ENCODE measurements around the gene MYDGF. TPM values are rescaled to one million over a fixed set of nuclear protein-coding genes. Genes with fewer than 3 reads are reported as not detected.
A peak's percentile ranks its signal among the peaks of the same experiment; 100 is the strongest.

The MYDGF gene
- total and polyA plus RNA-seq, 8 donors: 70.0 to 156 (median 82.7) TPM

GRCh38 chr19:4618019-4618418, 52.1 kb downstream of the MYDGF start:
- Histone ChIP-seq H3K9me3 (no peaks in the 10 kb centered on the region), H3K36me3 (no peaks in the 10 kb centered on the region), H3K4me3 (no peak overlapping the region), H3K27ac (no peak overlapping the region), H3K27me3 (peaks cover 7 to 48% of the 10 kb centered on the region in 2 donors), H3K4me1 (no peaks in the 10 kb centered on the region)
- no peak for TF ChIP-seq CTCF (IDR thresholded peaks at IDR 0.05)
- intact Hi-C loops (cut with DNase I): no loop called here
- ATAC-seq (no peak), DNase-seq (no peak)

- H3K27ac ChIP-seq: no peak overlapping the region
- intact Hi-C loops (cut with DNase I): no loop called here
- no peaks in the 10 kb centered on the region for H3K9me3 ChIP-seq
- no peak overlapping the region for H3K4me3 ChIP-seq
- no peak for TF ChIP-seq CTCF (IDR thresholded peaks at IDR 0.05)
- no peak for ATAC-seq
- DNase-seq: no peak
- H3K36me3 ChIP-seq: no peaks in the 10 kb centered on the region
- peaks cover 0 to 30% of the 10 kb centered on the region in 2 donors for H3K4me1 ChIP-seq
- peaks cover 0 to 31% of the 10 kb centered on the region in 2 donors for H3K27me3 ChIP-seq
Observed at GRCh38 chr19:4613254-4613751, 56.8 kb downstream of the MYDGF start.

GRCh38 chr19:4609878-4610511, 60.1 kb downstream of the MYDGF start:
- intact Hi-C loops (cut with DNase I): no loop called here
- peak; percentile 61 for ATAC-seq
- no peak for TF ChIP-seq CTCF (IDR thresholded peaks at IDR 0.05)

More at GRCh38 chr19:4609878-4610511, 60.1 kb downstream of the MYDGF start:
- Histone ChIP-seq H3K4me1 (peaks cover 0 to 30% of the 10 kb centered on the region in 2 donors), H3K4me3 (no peak overlapping the region), H3K27me3 (peaks cover 5 to 54% of the 10 kb centered on the region in 2 donors), H3K9me3 (no peaks in the 10 kb centered on the region), H3K27ac (peak overlapping the region in 1 of 2 donors; percentile 48), H3K36me3 (no peaks in the 10 kb centered on the region)
- DNase-seq: peak in 2 of 4 donors; percentile 36 to 84

Other genes starting within 250 kb of the MYDGF start
- 10 to 100 TPM; 86.0 to 89.5 TPM for gene UBXN6, start 212.5 kb downstream of the MYDGF start, total RNA-seq
- gene UBXN6, start 212.5 kb downstream of the MYDGF start, polyA plus RNA-seq (ENCODE audit: insufficient read length in 6 of 6): 100 to 1,000 TPM in 1 of 6 donors, 10 to 100 TPM in 5; 70.2 to 101 (median 84.9) TPM
- 10 to 100 TPM; 30.9 to 36.6 TPM for gene HDGFL2, start 198.0 kb downstream of the MYDGF start, total RNA-seq
- 10 to 100 TPM; 59.3 to 87.4 (median 75.3) TPM for gene HDGFL2, start 198.0 kb downstream of the MYDGF start, polyA plus RNA-seq (ENCODE audit: insufficient read length in 6 of 6)
- gene PLIN4, start 151.9 kb downstream of the MYDGF start, total RNA-seq: 1 to 10 TPM; 1.2 to 4.0 TPM
- 1 to 10 TPM in 5 of 6 donors, under 1 TPM in 1; 0.88 to 1.2 (median 1.1) TPM for gene PLIN4, start 151.9 kb downstream of the MYDGF start, polyA plus RNA-seq (ENCODE audit: insufficient read length in 6 of 6)
- gene PLIN5, start 135.1 kb downstream of the MYDGF start, total RNA-seq: 10 to 100 TPM in 1 of 2 donors, 1 to 10 TPM in 1; 8.4 to 15.9 TPM
- 1 to 10 TPM; 1.8 to 2.8 (median 2.2) TPM for gene PLIN5, start 135.1 kb downstream of the MYDGF start, polyA plus RNA-seq (ENCODE audit: insufficient read length in 6 of 6)
- gene LRG1, start 130.3 kb downstream of the MYDGF start, total RNA-seq: 10 to 100 TPM; 11.2 to 17.9 TPM
- gene LRG1, start 130.3 kb downstream of the MYDGF start, polyA plus RNA-seq (ENCODE audit: insufficient read length in 6 of 6): under 1 TPM; 0.58 to 0.97 (median 0.79) TPM
- gene SEMA6B, start 110.7 kb downstream of the MYDGF start, total RNA-seq: 10 to 100 TPM in 1 of 2 donors, 1 to 10 TPM in 1; 4.8 to 24.7 TPM
- gene SEMA6B, start 110.7 kb downstream of the MYDGF start, polyA plus RNA-seq (ENCODE audit: insufficient read length in 6 of 6): 1 to 10 TPM; 2.1 to 4.0 (median 2.9) TPM
- gene TNFAIP8L1, start 30.8 kb downstream of the MYDGF start, total RNA-seq: 1 to 10 TPM; 5.9 to 8.6 TPM
- gene TNFAIP8L1, start 30.8 kb downstream of the MYDGF start, polyA plus RNA-seq (ENCODE audit: insufficient read length in 6 of 6): 10 to 100 TPM; 14.1 to 17.9 (median 16.9) TPM
- gene DPP9, start 53.5 kb upstream of the MYDGF start, total RNA-seq: 10 to 100 TPM; 79.7 to 95.5 TPM
- gene DPP9, start 53.5 kb upstream of the MYDGF start, polyA plus RNA-seq (ENCODE audit: insufficient read length in 6 of 6): 10 to 100 TPM; 25.2 to 35.8 (median 27.4) TPM
- 10 to 100 TPM in 1 of 2 donors, 1 to 10 TPM in 1; 9.9 to 14.2 TPM for gene FEM1A, start 121.4 kb upstream of the MYDGF start, total RNA-seq
- 1 to 10 TPM; 1.7 to 2.3 (median 2.1) TPM for gene FEM1A, start 121.4 kb upstream of the MYDGF start, polyA plus RNA-seq (ENCODE audit: insufficient read length in 6 of 6)
- 10 to 100 TPM; 14.6 TPM for gene TICAM1, start 161.4 kb upstream of the MYDGF start, total RNA-seq
- 1 to 10 TPM; 5.6 to 7.7 (median 6.8) TPM for gene TICAM1, start 161.4 kb upstream of the MYDGF start, polyA plus RNA-seq (ENCODE audit: insufficient read length in 6 of 6)
- 10 to 100 TPM; 51.4 to 71.7 TPM for gene PLIN3, start 197.3 kb upstream of the MYDGF start, total RNA-seq
- 10 to 100 TPM; 37.9 to 50.2 (median 45.0) TPM for gene PLIN3, start 197.3 kb upstream of the MYDGF start, polyA plus RNA-seq (ENCODE audit: insufficient read length in 6 of 6)
- gene ARRDC5, start 232.6 kb upstream of the MYDGF start, total RNA-seq: under 1 TPM; 0.35 to 0.81 TPM
- gene ARRDC5, start 232.6 kb upstream of the MYDGF start, polyA plus RNA-seq (ENCODE audit: insufficient read length in 6 of 6): under 1 TPM in 2 of 6 donors, not detected in 4; 0.08 to 0.09 TPM
- gene UHRF1, start 239.2 kb upstream of the MYDGF start, total RNA-seq: 10 to 100 TPM; 14.2 to 20.5 TPM
- 10 to 100 TPM; 18.4 to 30.2 (median 23.6) TPM for gene UHRF1, start 239.2 kb upstream of the MYDGF start, polyA plus RNA-seq (ENCODE audit: insufficient read length in 6 of 6)

Data from left lung (tissue), 10 donors.